ENCODE measurements around the gene MIER2. TPM values are rescaled to one million over a fixed set of nuclear protein-coding genes. Genes with fewer than 3 reads are reported as not detected.

The MIER2 gene
- total RNA-seq, 1 donor from 2014 or later = 30.7 TPM

DNA sequence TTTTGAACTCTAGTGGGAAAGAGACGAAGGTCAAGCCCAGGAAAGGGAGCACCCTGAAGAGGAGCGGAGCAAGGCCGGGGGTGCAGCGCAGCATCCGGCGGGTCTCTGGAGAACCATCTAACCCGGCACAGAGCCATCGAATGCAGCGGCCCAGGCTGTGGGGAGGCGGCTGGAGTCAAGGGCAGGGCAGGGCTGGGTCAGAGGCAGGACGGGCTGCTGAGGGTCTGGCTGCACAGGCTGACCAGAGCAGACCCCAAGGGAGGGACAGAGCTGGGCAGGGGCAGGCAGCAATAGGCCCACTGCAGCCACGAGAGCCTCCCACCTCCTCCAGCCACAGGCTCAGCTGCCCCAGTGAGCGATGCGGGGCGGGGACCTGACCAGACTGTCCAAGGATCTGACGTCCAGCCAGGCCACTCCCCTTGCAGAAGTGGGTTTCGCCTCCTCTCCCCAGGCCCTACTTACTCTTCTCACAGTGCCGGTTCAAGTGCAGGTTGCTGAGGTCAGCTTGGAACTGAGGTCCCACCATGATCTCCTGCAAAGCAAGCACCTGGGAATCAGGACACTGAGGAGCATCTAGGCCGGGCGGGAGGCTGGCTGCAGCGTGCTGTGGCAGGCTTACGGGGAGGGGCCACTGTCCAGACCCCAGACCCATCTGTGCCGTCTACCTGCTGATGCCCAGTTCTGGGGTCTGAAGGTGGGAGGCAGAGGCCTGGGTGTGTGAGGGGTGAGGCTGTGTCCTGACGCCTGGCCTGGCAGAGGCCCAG, 19.2 kb downstream of the MIER2 start:
- Histone ChIP-seq H3K27me3 (no peaks in the 10 kb centered on the region), H3K4me1 (no peaks in the 10 kb centered on the region), H3K27ac (no peak overlapping the region), H3K4me3 (no peak overlapping the region), H3K9me3 (no peaks in the 10 kb centered on the region), H3K36me3 (peaks cover 0 to 80% of the 10 kb centered on the region in 2 donors)
- TF ChIP-seq POLR2A (IDR thresholded peaks at IDR 0.05) = no peak
- TF ChIP-seq, protein P1, sequence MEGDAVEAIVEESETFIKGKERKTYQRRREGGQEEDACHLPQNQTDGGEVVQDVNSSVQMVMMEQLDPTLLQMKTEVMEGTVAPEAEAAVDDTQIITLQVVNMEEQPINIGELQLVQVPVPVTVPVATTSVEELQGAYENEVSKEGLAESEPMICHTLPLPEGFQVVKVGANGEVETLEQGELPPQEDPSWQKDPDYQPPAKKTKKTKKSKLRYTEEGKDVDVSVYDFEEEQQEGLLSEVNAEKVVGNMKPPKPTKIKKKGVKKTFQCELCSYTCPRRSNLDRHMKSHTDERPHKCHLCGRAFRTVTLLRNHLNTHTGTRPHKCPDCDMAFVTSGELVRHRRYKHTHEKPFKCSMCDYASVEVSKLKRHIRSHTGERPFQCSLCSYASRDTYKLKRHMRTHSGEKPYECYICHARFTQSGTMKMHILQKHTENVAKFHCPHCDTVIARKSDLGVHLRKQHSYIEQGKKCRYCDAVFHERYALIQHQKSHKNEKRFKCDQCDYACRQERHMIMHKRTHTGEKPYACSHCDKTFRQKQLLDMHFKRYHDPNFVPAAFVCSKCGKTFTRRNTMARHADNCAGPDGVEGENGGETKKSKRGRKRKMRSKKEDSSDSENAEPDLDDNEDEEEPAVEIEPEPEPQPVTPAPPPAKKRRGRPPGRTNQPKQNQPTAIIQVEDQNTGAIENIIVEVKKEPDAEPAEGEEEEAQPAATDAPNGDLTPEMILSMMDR (IDR thresholded peaks at IDR 0.05) = no peak
- no peak for TF ChIP-seq POLR2AphosphoS5 (IDR thresholded peaks at IDR 0.05; ENCODE audit: insufficient read depth in 1 of 2, low read depth in 1 of 2)
- intact Hi-C loops (cut with DNase I) = no loop called here
- DNase-seq (ENCODE audit: extremely low spot score in 2 of 2) = no peak

DNA sequence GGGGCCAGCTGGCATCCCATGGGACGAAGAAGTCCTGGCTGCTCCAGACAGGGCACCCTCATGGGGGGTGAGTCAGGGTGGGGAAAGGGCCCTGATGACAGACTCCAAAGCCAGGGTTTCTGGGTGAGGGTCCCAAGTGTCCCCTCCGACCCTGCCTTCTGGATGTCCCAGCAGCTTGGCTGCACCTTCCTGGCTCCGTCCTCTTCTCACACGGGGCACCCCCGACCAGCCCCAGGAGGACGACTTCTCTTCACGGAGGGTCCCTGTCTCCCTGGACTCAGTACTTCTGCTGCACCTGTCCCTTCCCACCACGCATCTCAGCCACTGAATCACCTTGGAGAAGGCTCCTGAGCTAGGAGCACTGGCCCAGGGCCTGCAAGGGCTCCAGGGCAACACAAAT, 19.9 kb downstream of the MIER2 start:
- no peaks in the 10 kb centered on the region for H3K4me1 ChIP-seq
- TF ChIP-seq POLR2AphosphoS5 (IDR thresholded peaks at IDR 0.05; ENCODE audit: insufficient read depth in 1 of 2, low read depth in 1 of 2) (no peak), POLR2A (IDR thresholded peaks at IDR 0.05) (no peak)
- TF ChIP-seq, protein P1 (IDR thresholded peaks at IDR 0.05) = no peak
- intact Hi-C loops (cut with DNase I) = no loop called here
- no peaks in the 10 kb centered on the region for H3K9me3 ChIP-seq
- H3K36me3 ChIP-seq = peaks cover 0 to 73% of the 10 kb centered on the region in 2 donors
- H3K27ac ChIP-seq = no peak overlapping the region
- no peak overlapping the region for H3K4me3 ChIP-seq
- DNase-seq (ENCODE audit: extremely low spot score in 2 of 2) = no peak
- H3K27me3 ChIP-seq = no peaks in the 10 kb centered on the region

GRCh38 chr19:322616-323015, 22.0 kb downstream of the MIER2 start:
- no peak for DNase-seq (ENCODE audit: extremely low spot score in 2 of 2)
- H3K36me3 ChIP-seq = peaks cover 0 to 56% of the 10 kb centered on the region in 2 donors
- TF ChIP-seq, protein P1 (IDR thresholded peaks at IDR 0.05) = no peak
- TF ChIP-seq POLR2A (IDR thresholded peaks at IDR 0.05) = no peak
- no peak for TF ChIP-seq POLR2AphosphoS5 (IDR thresholded peaks at IDR 0.05; ENCODE audit: insufficient read depth in 1 of 2, low read depth in 1 of 2)
- H3K9me3 ChIP-seq = no peaks in the 10 kb centered on the region
- no peaks in the 10 kb centered on the region for H3K27me3 ChIP-seq
- no peak overlapping the region for H3K4me3 ChIP-seq
- H3K27ac ChIP-seq = no peak overlapping the region
- intact Hi-C loops (cut with DNase I) = no loop called here
- H3K4me1 ChIP-seq = no peaks in the 10 kb centered on the region

DNA sequence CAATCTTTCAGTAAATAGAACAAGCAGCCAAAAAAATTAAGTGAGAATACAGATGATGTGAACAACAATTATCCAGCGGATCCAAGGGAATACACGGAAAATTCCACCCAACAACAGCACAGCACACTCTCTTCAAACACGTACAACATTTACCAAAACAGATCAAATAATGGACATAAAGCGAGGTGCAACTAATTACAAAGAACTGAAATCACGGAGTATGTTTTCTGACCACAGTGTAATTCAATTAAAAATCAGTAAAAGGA, 26.2 kb downstream of the MIER2 start:
- Histone ChIP-seq H3K4me1 (no peaks in the 10 kb centered on the region), H3K27me3 (no peaks in the 10 kb centered on the region), H3K9me3 (no peaks in the 10 kb centered on the region), H3K27ac (no peak overlapping the region), H3K36me3 (peaks cover 0 to 39% of the 10 kb centered on the region in 2 donors), H3K4me3 (no peak overlapping the region)
- TF ChIP-seq, protein P1 (IDR thresholded peaks at IDR 0.05) = no peak
- TF ChIP-seq POLR2AphosphoS5 (IDR thresholded peaks at IDR 0.05; ENCODE audit: insufficient read depth in 1 of 2, low read depth in 1 of 2) = no peak
- TF ChIP-seq POLR2A (IDR thresholded peaks at IDR 0.05) = no peak
- intact Hi-C loops (cut with DNase I) = no loop called here
- no peak for DNase-seq (ENCODE audit: extremely low spot score in 2 of 2)

- Histone ChIP-seq H3K4me3 (no peak overlapping the region), H3K36me3 (peaks cover 0 to 44% of the 10 kb centered on the region in 2 donors), H3K27me3 (no peaks in the 10 kb centered on the region), H3K27ac (no peak overlapping the region), H3K4me1 (no peaks in the 10 kb centered on the region), H3K9me3 (no peaks in the 10 kb centered on the region)
- TF ChIP-seq POLR2A (IDR thresholded peaks at IDR 0.05) (no peak), POLR2AphosphoS5 (IDR thresholded peaks at IDR 0.05; ENCODE audit: insufficient read depth in 1 of 2, low read depth in 1 of 2) (no peak)
- TF ChIP-seq, protein P1 (IDR thresholded peaks at IDR 0.05) = no peak
- intact Hi-C loops (cut with DNase I) = no loop called here
- no peak for DNase-seq (ENCODE audit: extremely low spot score in 2 of 2)
Measured at GRCh38 chr19:317710-318508, 26.7 kb downstream of the MIER2 start.

All from vagina (tissue), 2 donors.